ENCODE results near the gene KIRREL3. TPM values are rescaled to one million over a fixed set of nuclear protein-coding genes. Genes with fewer than 3 reads are reported as not detected.

Gene KIRREL3
- total and polyA plus RNA-seq, 10 donors: 0.50 to 5.4 (median 2.0) TPM

DNA sequence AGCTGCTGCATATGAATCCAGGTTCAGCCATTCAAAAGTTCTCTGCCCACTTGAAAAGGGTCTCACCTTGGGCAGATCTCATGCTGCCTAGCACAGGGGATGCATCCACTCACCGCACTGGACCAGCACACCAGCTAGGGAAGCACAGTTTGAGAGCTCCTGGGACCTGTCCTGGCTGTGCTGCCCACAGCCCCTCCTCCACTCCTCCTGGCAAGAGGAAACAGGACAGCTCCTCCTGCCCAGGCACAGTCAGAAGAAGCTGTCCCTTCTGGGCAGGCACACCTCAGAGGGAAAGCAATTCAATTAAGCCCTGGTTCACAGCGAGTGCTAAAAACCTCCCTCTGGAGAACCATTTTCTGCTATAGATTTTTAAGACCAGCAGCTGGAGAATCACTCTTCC, 498.4 kb downstream of the KIRREL3 start:
- H3K36me3 ChIP-seq: no peaks in the 10 kb centered on the region
- 57 to 82% (median 66%) methylated on average over 2 of the region's 2 CpGs for WGBS, 5 donors
- no peak for TF ChIP-seq POLR2AphosphoS5 (IDR thresholded peaks at IDR 0.05)
- no peak for TF ChIP-seq POLR2A (IDR thresholded peaks at IDR 0.05)
- TF ChIP-seq, protein P1, sequence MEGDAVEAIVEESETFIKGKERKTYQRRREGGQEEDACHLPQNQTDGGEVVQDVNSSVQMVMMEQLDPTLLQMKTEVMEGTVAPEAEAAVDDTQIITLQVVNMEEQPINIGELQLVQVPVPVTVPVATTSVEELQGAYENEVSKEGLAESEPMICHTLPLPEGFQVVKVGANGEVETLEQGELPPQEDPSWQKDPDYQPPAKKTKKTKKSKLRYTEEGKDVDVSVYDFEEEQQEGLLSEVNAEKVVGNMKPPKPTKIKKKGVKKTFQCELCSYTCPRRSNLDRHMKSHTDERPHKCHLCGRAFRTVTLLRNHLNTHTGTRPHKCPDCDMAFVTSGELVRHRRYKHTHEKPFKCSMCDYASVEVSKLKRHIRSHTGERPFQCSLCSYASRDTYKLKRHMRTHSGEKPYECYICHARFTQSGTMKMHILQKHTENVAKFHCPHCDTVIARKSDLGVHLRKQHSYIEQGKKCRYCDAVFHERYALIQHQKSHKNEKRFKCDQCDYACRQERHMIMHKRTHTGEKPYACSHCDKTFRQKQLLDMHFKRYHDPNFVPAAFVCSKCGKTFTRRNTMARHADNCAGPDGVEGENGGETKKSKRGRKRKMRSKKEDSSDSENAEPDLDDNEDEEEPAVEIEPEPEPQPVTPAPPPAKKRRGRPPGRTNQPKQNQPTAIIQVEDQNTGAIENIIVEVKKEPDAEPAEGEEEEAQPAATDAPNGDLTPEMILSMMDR (IDR thresholded peaks at IDR 0.05 in 8 of 11, conservative IDR thresholded peaks at IDR 0.05 in 3 of 11): no peak
- intact Hi-C loops (cut with DNase I; ENCODE audit: low total_unique reads): no loop called here
- H3K4me1 ChIP-seq: no peaks in the 10 kb centered on the region
- peaks cover 0 to 39% (median 25%) of the 10 kb centered on the region in 8 donors for H3K9me3 ChIP-seq
- H3K27ac ChIP-seq: no peak overlapping the region
- no peak for DNase-seq
- peaks cover 0 to 67% (median 0%) of the 10 kb centered on the region in 7 donors for H3K27me3 ChIP-seq (replicated peaks in 1 of 7)
- H3K4me3 ChIP-seq: no peak overlapping the region

DNA sequence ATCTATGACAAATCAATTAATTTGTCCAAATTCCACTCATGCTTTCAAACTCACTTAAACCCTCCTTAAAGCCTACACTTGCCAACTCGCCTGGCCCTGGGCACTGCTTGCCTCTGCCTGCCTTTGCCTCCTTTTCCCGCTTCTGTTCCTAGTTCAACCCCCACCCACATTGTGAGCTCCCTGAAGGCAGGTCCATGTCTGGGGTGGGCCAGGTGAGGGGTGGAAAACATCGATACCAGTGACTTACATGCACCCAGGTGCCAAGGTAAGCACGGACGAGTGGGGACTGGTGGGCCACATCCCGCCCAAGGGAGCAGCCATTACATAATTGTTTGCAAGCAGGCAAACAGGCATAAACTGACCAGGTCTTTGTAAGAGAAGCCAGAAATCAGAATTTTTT, 498.9 kb downstream of the KIRREL3 start:
- Histone ChIP-seq H3K4me1 (no peaks in the 10 kb centered on the region), H3K27ac (no peak overlapping the region), H3K27me3 (replicated peaks in 1 of 7) (peaks cover 0 to 62% (median 0%) of the 10 kb centered on the region in 7 donors), H3K4me3 (no peak overlapping the region), H3K36me3 (no peaks in the 10 kb centered on the region), H3K9me3 (peaks cover 0 to 34% (median 22%) of the 10 kb centered on the region in 8 donors)
- 86 to 91% (median 89%) methylated on average over 6 of the region's 6 CpGs for WGBS, 5 donors
- intact Hi-C loops (cut with DNase I; ENCODE audit: low total_unique reads): no loop called here
- TF ChIP-seq POLR2AphosphoS5 (IDR thresholded peaks at IDR 0.05): no peak
- TF ChIP-seq, protein P1 (IDR thresholded peaks at IDR 0.05 in 8 of 11, conservative IDR thresholded peaks at IDR 0.05 in 3 of 11): no peak
- TF ChIP-seq POLR2A (IDR thresholded peaks at IDR 0.05): no peak
- no peak for DNase-seq

DNA sequence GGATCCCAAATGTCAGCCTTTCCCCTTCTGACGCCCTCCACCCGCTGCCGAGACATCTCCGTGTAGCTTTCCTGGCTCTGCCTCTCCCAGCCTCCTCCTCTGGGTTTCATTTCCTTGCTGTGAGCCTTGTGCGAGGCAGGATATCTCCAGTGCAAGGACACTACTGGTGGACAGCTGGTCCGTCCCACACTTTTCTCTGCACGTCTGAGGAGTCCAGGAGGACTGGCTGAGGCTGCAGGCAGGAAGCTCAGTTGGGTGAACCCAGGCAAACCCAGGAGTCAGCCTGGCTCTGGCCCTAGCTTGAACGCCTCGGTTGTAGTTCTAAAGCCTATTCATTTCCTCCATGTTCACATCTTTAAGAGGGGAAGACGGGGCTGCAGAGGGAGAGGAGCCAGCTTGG, 499.6 kb downstream of the KIRREL3 start:
- DNase-seq: no peak
- H3K36me3 ChIP-seq: no peaks in the 10 kb centered on the region
- no peak overlapping the region for H3K27ac ChIP-seq
- no peaks in the 10 kb centered on the region for H3K4me1 ChIP-seq
- intact Hi-C loops (cut with DNase I; ENCODE audit: low total_unique reads): no loop called here
- H3K4me3 ChIP-seq: no peak overlapping the region
- peaks cover 0 to 28% (median 19%) of the 10 kb centered on the region in 8 donors for H3K9me3 ChIP-seq
- peaks cover 0 to 60% (median 0%) of the 10 kb centered on the region in 7 donors for H3K27me3 ChIP-seq (replicated peaks in 1 of 7)
- TF ChIP-seq POLR2AphosphoS5 (IDR thresholded peaks at IDR 0.05) (no peak), POLR2A (IDR thresholded peaks at IDR 0.05) (no peak)
- TF ChIP-seq, protein P1 (IDR thresholded peaks at IDR 0.05 in 8 of 11, conservative IDR thresholded peaks at IDR 0.05 in 3 of 11): no peak
- 64 to 81% (median 74%) methylated on average over 10 of the region's 10 CpGs for WGBS, 5 donors

DNA sequence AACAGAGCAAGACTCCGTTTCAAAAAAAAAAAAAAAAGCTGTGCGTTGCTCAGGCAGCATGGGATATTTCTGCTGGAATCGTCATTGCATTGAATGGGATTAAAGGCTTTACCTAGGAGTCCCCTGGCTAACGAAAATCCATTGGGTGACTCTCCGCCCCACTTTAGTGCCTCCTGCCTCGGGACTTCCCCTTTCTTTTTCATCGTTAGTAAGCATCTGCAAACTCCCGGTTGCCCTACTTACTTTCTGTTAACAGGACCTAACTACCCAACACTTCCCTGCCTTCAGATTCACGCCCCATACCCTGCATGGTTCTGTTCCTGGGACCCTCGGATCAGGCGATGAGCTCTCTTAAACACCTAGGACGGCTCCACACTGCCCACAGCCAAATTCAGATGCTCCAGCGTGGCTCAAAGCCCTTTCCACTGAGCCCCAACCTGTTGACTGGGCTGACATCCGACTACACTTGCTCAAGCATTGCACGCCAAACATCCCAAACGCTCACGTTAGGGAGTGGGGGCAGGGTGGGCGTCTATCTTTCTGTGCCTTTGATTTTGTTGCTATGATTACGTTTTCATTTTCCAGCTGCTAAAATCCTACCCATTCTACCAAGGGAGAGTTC, 501.3 kb downstream of the KIRREL3 start:
- peak; percentile 27 for DNase-seq
- Histone ChIP-seq H3K4me3 (no peak overlapping the region), H3K4me1 (no peaks in the 10 kb centered on the region), H3K27me3 (replicated peaks in 1 of 7) (peaks cover 0 to 54% (median 0%) of the 10 kb centered on the region in 7 donors), H3K9me3 (peaks cover 0 to 11% (median 4%) of the 10 kb centered on the region in 8 donors), H3K36me3 (no peaks in the 10 kb centered on the region), H3K27ac (no peak overlapping the region)
- intact Hi-C loops (cut with DNase I; ENCODE audit: low total_unique reads): no loop called here
- TF ChIP-seq POLR2AphosphoS5 (IDR thresholded peaks at IDR 0.05): no peak
- TF ChIP-seq POLR2A (IDR thresholded peaks at IDR 0.05): no peak
- TF ChIP-seq, protein P1 (IDR thresholded peaks at IDR 0.05 in 8 of 11, conservative IDR thresholded peaks at IDR 0.05 in 3 of 11): no peak
- 46 to 59% (median 54%) methylated on average over 19 of the region's 19 CpGs for WGBS, 5 donors
